Upper lobe of left lung (tissue), 4 donors: Measurements from ENCODE around the gene ADGRL3.

Source experiments
- CTCF ChIP-seq, 6 experiments: fragments of 450-650 bp in 4 of 6; fragments of 200-600 bp in 2 of 6; sonication (generic) in 2 of 6; IDR thresholded peaks; one replicate each; pipeline ENCODE4 v1.5.1; 2016 to 2019; ENCODE audit warnings: antibody characterized with exemption in 6 of 6
- POLR2A ChIP-seq, 4 donors: fragments of 450-650 bp; IDR thresholded peaks; one replicate each; pipeline ENCODE4 v1.5.1; 2016 to 2017; ENCODE audit warnings: antibody characterized with exemption in 4 of 4, mild to moderate bottlenecking in 2 of 4
- POLR2AphosphoS5 ChIP-seq, 2 donors: sonication (generic); formaldehyde crosslinking; IDR thresholded peaks; one replicate each; pipeline ENCODE4 v1.5.1; 2017; ENCODE audit warnings: antibody characterized with exemption in 2 of 2

DNA sequence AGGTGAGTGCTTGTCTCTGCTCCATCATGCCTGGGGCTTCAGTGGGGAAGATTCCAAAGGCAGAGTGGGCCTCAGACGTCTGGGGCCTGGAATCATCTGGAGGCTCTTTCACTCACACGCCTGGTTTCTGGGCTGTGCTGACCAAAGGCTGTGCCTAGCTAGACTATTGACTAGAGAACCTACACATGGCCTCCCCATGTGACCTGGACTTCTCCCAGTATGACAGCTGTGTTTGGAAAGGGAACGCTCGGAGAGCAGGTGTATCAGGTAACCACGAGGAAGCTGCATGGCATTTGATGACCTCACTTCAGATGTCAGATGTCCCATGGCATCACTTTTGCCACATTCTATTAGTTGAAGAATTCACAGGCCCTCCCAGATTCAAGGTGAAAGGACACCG, 51.0 kb downstream of the ADGRL3 start:
- no peak for TF ChIP-seq CTCF (IDR thresholded peaks at IDR 0.05)
- TF ChIP-seq POLR2AphosphoS5 (IDR thresholded peaks at IDR 0.05) = no peak
- TF ChIP-seq POLR2A (IDR thresholded peaks at IDR 0.05) = no peak
